GM12865 (cell line): ENCODE data around the gene BMP8A.
"Not testable (repeated sequence)": the region's sequence is repeated elsewhere in the genome, so short reads cannot be mapped to it uniquely, and the experiment has no call there.

ENCODE experiments used
- DNase-seq: peaks from one replicate; pipeline ENCODE4 v3.0.0; 2010; ENCODE audit warnings: low read depth
- H3K4me3 ChIP-seq: 2 replicates; pipeline ENCODE4 v1.5.1; 2011; ENCODE audit warnings: mild to moderate bottlenecking, low read depth, low read length, control low read depth
- CTCF ChIP-seq: IDR thresholded peaks from 2 replicates; pipeline ENCODE4 v1.5.1; 2011; ENCODE audit warnings: low read length, control low read depth, low read depth, inconsistent platforms; ENCODE audit not compliant: insufficient read depth; ENCODE audit errors: missing control alignments

The BMP8A gene

GRCh38 chr1:39470040-39470439 is 21.4 kb upstream of the BMP8A start:
- no peak overlapping the region for H3K4me3 ChIP-seq
- no peak for TF ChIP-seq CTCF
- DNase-seq, result no peak

GRCh38 chr1:39472826-39473225 is 18.6 kb upstream of the BMP8A start:
- no peak for DNase-seq
- TF ChIP-seq CTCF, result no peak
- H3K4me3 ChIP-seq, result no peak overlapping the region

GRCh38 chr1:39473324-39473723 is 18.1 kb upstream of the BMP8A start:
- DNase-seq, result no peak
- no peak overlapping the region for H3K4me3 ChIP-seq
- no peak for TF ChIP-seq CTCF

- DNase-seq, result no peak
- TF ChIP-seq CTCF, result no peak
- H3K4me3 ChIP-seq, result no peak overlapping the region
Measured at GRCh38 chr1:39474810-39475209, 16.6 kb upstream of the BMP8A start.

- not testable (repeated sequence) for DNase-seq, H3K4me3 ChIP-seq
Measured at GRCh38 chr1:39475551-39475950, 15.9 kb upstream of the BMP8A start.

GRCh38 chr1:39478126-39478915 is 13.1 kb upstream of the BMP8A start:
- TF ChIP-seq CTCF, result no peak

GRCh38 chr1:39481289-39481688 is 10.1 kb upstream of the BMP8A start:
- no peak for TF ChIP-seq CTCF
- H3K4me3 ChIP-seq, result no peak overlapping the region
- DNase-seq, result no peak

More at GRCh38 chr1:39478126-39478915, 13.1 kb upstream of the BMP8A start:
- DNase-seq, result no peak
- H3K4me3 ChIP-seq, result no peak overlapping the region
